Sigmoid colon (tissue), 7 donors: ENCODE data around the gene ZNF225. TPM values are rescaled to one million over a fixed set of nuclear protein-coding genes. Genes with fewer than 3 reads are reported as not detected.
"Not testable (repeated sequence)": the region's sequence is repeated elsewhere in the genome, so short reads cannot be mapped to it uniquely, and the experiment has no call there.

ENCODE experiments used
- DNase-seq: peaks from one replicate; pipeline ENCODE4 v3.0.0-alpha.2; 2019
- H3K27ac ChIP-seq, 4 donors: fragments of 200-600 bp; sonication (generic); one replicate each; pipeline ENCODE4 v1.5.1; 2016 to 2019; ENCODE audit warnings: mild to moderate bottlenecking in 1 of 4
- H3K27me3 ChIP-seq, 3 donors: fragments of 200-600 bp; sonication (generic); one replicate each; pipeline ENCODE4 v1.5.1; 2019; ENCODE audit warnings: mild to moderate bottlenecking in 1 of 3
- H3K36me3 ChIP-seq, 4 donors: fragments of 200-600 bp; sonication (generic); one replicate each; pipeline ENCODE4 v1.5.1; 2016 to 2019
- H3K4me1 ChIP-seq, 4 donors: fragments of 200-600 bp; sonication (generic); one replicate each; pipeline ENCODE4 v1.5.1; 2017 to 2019
- H3K4me3 ChIP-seq, 4 donors: fragments of 200-600 bp; sonication (generic); one replicate each; pipeline ENCODE4 v1.5.1; 2017 to 2019; ENCODE audit warnings: mild to moderate bottlenecking in 2 of 4, moderate library complexity in 1 of 4
- H3K9me3 ChIP-seq, 4 donors: fragments of 200-600 bp in 3 of 4; sonication (generic) in 3 of 4; one replicate each; pipeline versions ENCODE4 v1.5.1 to v1.6.1; 2013 to 2019
- CTCF ChIP-seq, 4 experiments: fragments of 450-650 bp in 3 of 4; fragments of 200-600 bp in 1 of 4; IDR thresholded peaks; one replicate each; pipeline ENCODE4 v1.5.1; 2016 to 2019; ENCODE audit warnings: antibody characterized with exemption in 4 of 4, mild to moderate bottlenecking in 3 of 4, moderate library complexity in 2 of 4
- EP300 ChIP-seq, 4 donors: sonication (generic); formaldehyde crosslinking; IDR thresholded peaks; one replicate each; pipeline ENCODE4 v1.6.1; 2017; ENCODE audit warnings: antibody characterized with exemption in 4 of 4
- POLR2A ChIP-seq, 2 donors: fragments of 450-650 bp; IDR thresholded peaks; one replicate each; pipeline ENCODE4 v1.6.1; 2016; ENCODE audit warnings: antibody characterized with exemption in 2 of 2, mild to moderate bottlenecking in 2 of 2, moderate library complexity in 2 of 2
- POLR2AphosphoS5 ChIP-seq, 4 donors: sonication (generic); formaldehyde crosslinking; IDR thresholded peaks; one replicate each; pipeline ENCODE4 v1.6.1; 2017; ENCODE audit warnings: antibody characterized with exemption in 4 of 4
- WGBS, 2 donors: extraction: QIAGEN DNeasy Blood & Tissue Kit; methylation state at CpG; one replicate each; pipeline ENCODE4 v1.1.7; 2013; 5-methylcytosine and 5-hydroxymethylcytosine counted together
- intact Hi-C: fragments of 100-400 bp; cut with DNase I; formaldehyde crosslinking; loops from one replicate; pipeline ENCODE4 v1.15.1; 2023
- polyA plus RNA-seq, 3 donors: library from polyadenylated mRNA; stranded (reverse); fragments of 200-250 nt; gene quantifications; one replicate each; pipeline ENCODE4 v1.2.3, GENCODE V29; 2013
- small RNA-seq, 3 donors: library from RNA; depleted of rRNA; stranded (forward); fragments of <200 nt; gene quantifications; one replicate each; pipeline ENCODE3, GENCODE V24; 2016
- total RNA-seq, 4 donors: library from RNA; depleted of rRNA; stranded (reverse); fragments of >200 nt; gene quantifications; one replicate each; pipeline ENCODE4 v1.1.0, GENCODE V29; 2016
- donor health status: healthy with polysubstance abuse.
- donor health status: Bipolar disorder and iron deficiency.
- donor health status: healthy.

ZNF225 gene
- total and polyA plus RNA-seq, 7 donors = 0.60 to 4.9 (median 3.0) TPM

- H3K36me3 ChIP-seq = peaks cover 8 to 35% (median 18%) of the 10 kb centered on the region in 4 donors
- peaks cover 0 to 12% (median 11%) of the 10 kb centered on the region in 4 donors for H3K4me1 ChIP-seq
- H3K4me3 ChIP-seq = peak within 1 kb of the TSS; percentile 45 to 73 (median 65)
- peak; percentile 22 to 87 (median 60) for TF ChIP-seq POLR2AphosphoS5 (IDR thresholded peaks at IDR 0.05)
- TF ChIP-seq EP300 (IDR thresholded peaks at IDR 0.05) = no peak
- 1% methylated on average over 32 of the region's 32 CpGs for WGBS, 2 donors
- DNase-seq = peak; percentile 95
- peak within 1 kb of the TSS; percentile 82 to 87 (median 84) for H3K27ac ChIP-seq
- no peaks in the 10 kb centered on the region for H3K27me3 ChIP-seq
- intact Hi-C loops = loop anchor here (2.0 to 5.0 kb wide), 3 partner anchors 48 to 113 kb away; partner anchors contain the start of genes ZNF223, ZNF225 and ZNF227
- peaks cover 5 to 23% (median 7%) of the 10 kb centered on the region in 4 donors for H3K9me3 ChIP-seq
Observed at GRCh38 chr19:44164673-44165512, 51.7 kb downstream of the ZNF225 start, which contains the start of gene ZNF226. TSS of gene ZNF226 (plus strand) at chr19:44165100. CDS start at chr19:44170081, 4,981 bp downstream.

GRCh38 chr19:44170660-44171059 is 57.5 kb downstream of the ZNF225 start:
- H3K36me3 ChIP-seq = peaks cover 58 to 93% (median 74%) of the 10 kb centered on the region in 4 donors
- H3K4me1 ChIP-seq, H3K4me3 ChIP-seq, H3K27me3 ChIP-seq, DNase-seq, H3K27ac ChIP-seq, intact Hi-C loops: not testable (repeated sequence)
- peaks cover 19 to 39% (median 35%) of the 10 kb centered on the region in 4 donors for H3K9me3 ChIP-seq
- WGBS, 2 donors = 98 to 99% methylated on average over 6 of the region's 6 CpGs

GRCh38 chr19:44176590-44176989 is 63.4 kb downstream of the ZNF225 start:
- Histone ChIP-seq H3K4me3 (no peak overlapping the region), H3K4me1 (no peaks in the 10 kb centered on the region), H3K27ac (no peak overlapping the region), H3K36me3 (peaks cover 51 to 59% (median 54%) of the 10 kb centered on the region in 4 donors), H3K27me3 (no peaks in the 10 kb centered on the region), H3K9me3 (peaks cover 39 to 79% (median 68%) of the 10 kb centered on the region in 4 donors)
- TF ChIP-seq EP300 (IDR thresholded peaks at IDR 0.05) (no peak), CTCF (IDR thresholded peaks at IDR 0.05) (no peak), POLR2A (IDR thresholded peaks at IDR 0.05) (no peak), POLR2AphosphoS5 (IDR thresholded peaks at IDR 0.05) (no peak)
- intact Hi-C loops = no loop called here
- WGBS, 2 donors = 98% methylated on average over 3 of the region's 3 CpGs
- no peak for DNase-seq

GRCh38 chr19:44180968-44181367 is 67.8 kb downstream of the ZNF225 start:
- no peaks in the 10 kb centered on the region for H3K4me1 ChIP-seq
- DNase-seq = no peak
- peaks cover 9 to 16% (median 11%) of the 10 kb centered on the region in 4 donors for H3K36me3 ChIP-seq
- H3K4me3 ChIP-seq = no peak overlapping the region
- no peak overlapping the region for H3K27ac ChIP-seq
- intact Hi-C loops = no loop called here
- no peak for TF ChIP-seq POLR2A (IDR thresholded peaks at IDR 0.05)
- no peak for TF ChIP-seq POLR2AphosphoS5 (IDR thresholded peaks at IDR 0.05)
- no peak for TF ChIP-seq EP300 (IDR thresholded peaks at IDR 0.05)
- TF ChIP-seq CTCF (IDR thresholded peaks at IDR 0.05) = no peak
- H3K27me3 ChIP-seq = no peaks in the 10 kb centered on the region
- H3K9me3 ChIP-seq = peaks cover 29 to 64% (median 44%) of the 10 kb centered on the region in 4 donors

- no peak for TF ChIP-seq POLR2A (IDR thresholded peaks at IDR 0.05)
- TF ChIP-seq EP300 (IDR thresholded peaks at IDR 0.05) = no peak
- no peak for TF ChIP-seq POLR2AphosphoS5 (IDR thresholded peaks at IDR 0.05)
- TF ChIP-seq CTCF (IDR thresholded peaks at IDR 0.05) = no peak
- DNase-seq = no peak
- Histone ChIP-seq H3K27me3 (no peaks in the 10 kb centered on the region), H3K9me3 (peaks cover 19 to 52% (median 32%) of the 10 kb centered on the region in 4 donors), H3K36me3 (peaks cover 0 to 4% (median under 1%) of the 10 kb centered on the region in 4 donors), H3K27ac (no peak overlapping the region), H3K4me3 (no peak overlapping the region), H3K4me1 (no peaks in the 10 kb centered on the region)
- intact Hi-C loops = no loop called here
- 86 to 90% methylated on average over 10 of the region's 10 CpGs for WGBS, 2 donors
Observed at GRCh38 chr19:44182145-44182544, 68.9 kb downstream of the ZNF225 start.

Small RNA genes lying within 50 kb of the gene (small RNA-seq; reads per million reads assigned to genes)
- gene RNU6-902P = 0 reads per million in 3 donors

Other genes with a start within 250 kb of the ZNF225 start
- gene ZNF404, start 229.4 kb upstream of the ZNF225 start, total RNA-seq = 1 to 10 TPM; 3.0 to 4.1 (median 3.5) TPM
- gene ZNF404, start 229.4 kb upstream of the ZNF225 start, polyA plus RNA-seq = 1 to 10 TPM in 1 of 3 donors, under 1 TPM in 2; 0.60 to 2.6 (median 0.69) TPM
- gene ZNF45, start 178.1 kb upstream of the ZNF225 start, total RNA-seq = 10 to 100 TPM in 3 of 4 donors, 1 to 10 TPM in 1; 5.5 to 18.2 (median 13.2) TPM
- gene ZNF45, start 178.1 kb upstream of the ZNF225 start, polyA plus RNA-seq = 1 to 10 TPM; 2.4 to 6.4 (median 4.6) TPM
- 1 to 10 TPM; 2.9 to 6.8 (median 4.8) TPM for gene ZNF221, start 162.2 kb upstream of the ZNF225 start, total RNA-seq
- 1 to 10 TPM in 1 of 3 donors, under 1 TPM in 1, not detected in 1; 0.60 to 1.7 TPM for gene ZNF221, start 162.2 kb upstream of the ZNF225 start, polyA plus RNA-seq
- 1 to 10 TPM; 5.5 to 8.2 (median 7.5) TPM for gene ZNF155, start 129.2 kb upstream of the ZNF225 start, total RNA-seq
- gene ZNF155, start 129.2 kb upstream of the ZNF225 start, polyA plus RNA-seq = 1 to 10 TPM; 1.8 to 4.5 (median 2.3) TPM
- gene ZNF230, start 110.4 kb upstream of the ZNF225 start, total RNA-seq = 10 to 100 TPM in 1 of 4 donors, 1 to 10 TPM in 3; 3.0 to 10.6 (median 5.1) TPM
- gene ZNF230, start 110.4 kb upstream of the ZNF225 start, polyA plus RNA-seq = 1 to 10 TPM; 1.2 to 2.0 (median 1.4) TPM
- 1 to 10 TPM; 1.9 to 3.8 (median 2.4) TPM for gene ZNF222, start 88.0 kb upstream of the ZNF225 start, total RNA-seq
- gene ZNF222, start 88.0 kb upstream of the ZNF225 start, polyA plus RNA-seq = 1 to 10 TPM in 2 of 3 donors, under 1 TPM in 1; 0.60 to 2.1 (median 1.6) TPM
- 1 to 10 TPM; 2.5 to 5.0 (median 4.2) TPM for gene ZNF223, start 61.4 kb upstream of the ZNF225 start, total RNA-seq
- gene ZNF223, start 61.4 kb upstream of the ZNF225 start, polyA plus RNA-seq = 1 to 10 TPM; 3.0 to 3.7 (median 3.1) TPM
- 1 to 10 TPM; 1.8 to 3.6 (median 2.6) TPM for gene ZNF284, start 41.2 kb upstream of the ZNF225 start, total RNA-seq
- under 1 TPM; 0.46 to 0.99 (median 0.60) TPM for gene ZNF284, start 41.2 kb upstream of the ZNF225 start, polyA plus RNA-seq
- gene ZNF224, start 19.0 kb upstream of the ZNF225 start, total RNA-seq = 10 to 100 TPM; 16.6 to 23.0 (median 19.6) TPM
- 10 to 100 TPM in 1 of 3 donors, 1 to 10 TPM in 2; 7.2 to 16.1 (median 7.4) TPM for gene ZNF224, start 19.0 kb upstream of the ZNF225 start, polyA plus RNA-seq
- gene ZNF234, start 28.2 kb downstream of the ZNF225 start, total RNA-seq = 10 to 100 TPM in 1 of 4 donors, 1 to 10 TPM in 3; 5.9 to 19.7 (median 7.9) TPM
- 1 to 10 TPM in 2 of 3 donors, under 1 TPM in 1; 0.92 to 4.0 (median 1.2) TPM for gene ZNF234, start 28.2 kb downstream of the ZNF225 start, polyA plus RNA-seq
- 10 to 100 TPM; 14.4 to 20.2 (median 18.6) TPM for gene ZNF226, start 51.7 kb downstream of the ZNF225 start, total RNA-seq
- 10 to 100 TPM; 15.0 to 27.3 (median 16.4) TPM for gene ZNF226, start 51.7 kb downstream of the ZNF225 start, polyA plus RNA-seq
- gene ZNF227, start 99.1 kb downstream of the ZNF225 start, total RNA-seq = 10 to 100 TPM; 10.9 to 15.0 (median 14.3) TPM
- 1 to 10 TPM; 2.5 to 7.4 (median 4.2) TPM for gene ZNF227, start 99.1 kb downstream of the ZNF225 start, polyA plus RNA-seq
- gene ZNF233, start 146.5 kb downstream of the ZNF225 start, total RNA-seq = 1 to 10 TPM; 2.8 to 7.5 (median 3.5) TPM
- 1 to 10 TPM in 1 of 3 donors, under 1 TPM in 2; 0.46 to 1.2 (median 0.60) TPM for gene ZNF233, start 146.5 kb downstream of the ZNF225 start, polyA plus RNA-seq
- 10 to 100 TPM in 2 of 4 donors, 1 to 10 TPM in 2; 5.8 to 12.7 (median 9.0) TPM for gene ZNF235, start 191.6 kb downstream of the ZNF225 start, total RNA-seq
- 1 to 10 TPM; 1.2 to 2.9 (median 1.8) TPM for gene ZNF235, start 191.6 kb downstream of the ZNF225 start, polyA plus RNA-seq
- 1 to 10 TPM; 3.3 to 8.9 (median 4.7) TPM for gene ZNF112, start 243.3 kb downstream of the ZNF225 start, total RNA-seq
- 1 to 10 TPM in 2 of 3 donors, under 1 TPM in 1; 0.69 to 1.3 (median 1.2) TPM for gene ZNF112, start 243.3 kb downstream of the ZNF225 start, polyA plus RNA-seq